ENCODE results near the gene RAP1GAP.

DNA sequence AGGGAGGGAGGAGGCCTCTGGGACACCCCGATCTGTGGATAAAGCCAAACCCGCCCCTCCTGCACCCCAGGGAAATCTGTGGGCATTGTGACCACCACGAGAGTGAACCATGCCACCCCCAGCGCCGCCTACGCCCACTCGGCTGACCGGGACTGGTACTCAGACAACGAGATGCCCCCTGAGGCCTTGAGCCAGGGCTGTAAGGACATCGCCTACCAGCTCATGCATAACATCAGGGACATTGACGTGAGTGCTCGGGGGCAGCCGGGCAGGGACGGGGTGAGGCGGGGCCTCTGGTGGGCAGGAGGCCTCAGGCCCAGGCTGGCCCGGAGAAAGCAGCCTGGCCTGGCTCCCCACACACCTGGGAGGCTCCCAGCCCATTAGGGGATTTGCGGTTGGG lies 105.2 kb downstream of the RAP1GAP start:
- TF ChIP-seq, protein P1, sequence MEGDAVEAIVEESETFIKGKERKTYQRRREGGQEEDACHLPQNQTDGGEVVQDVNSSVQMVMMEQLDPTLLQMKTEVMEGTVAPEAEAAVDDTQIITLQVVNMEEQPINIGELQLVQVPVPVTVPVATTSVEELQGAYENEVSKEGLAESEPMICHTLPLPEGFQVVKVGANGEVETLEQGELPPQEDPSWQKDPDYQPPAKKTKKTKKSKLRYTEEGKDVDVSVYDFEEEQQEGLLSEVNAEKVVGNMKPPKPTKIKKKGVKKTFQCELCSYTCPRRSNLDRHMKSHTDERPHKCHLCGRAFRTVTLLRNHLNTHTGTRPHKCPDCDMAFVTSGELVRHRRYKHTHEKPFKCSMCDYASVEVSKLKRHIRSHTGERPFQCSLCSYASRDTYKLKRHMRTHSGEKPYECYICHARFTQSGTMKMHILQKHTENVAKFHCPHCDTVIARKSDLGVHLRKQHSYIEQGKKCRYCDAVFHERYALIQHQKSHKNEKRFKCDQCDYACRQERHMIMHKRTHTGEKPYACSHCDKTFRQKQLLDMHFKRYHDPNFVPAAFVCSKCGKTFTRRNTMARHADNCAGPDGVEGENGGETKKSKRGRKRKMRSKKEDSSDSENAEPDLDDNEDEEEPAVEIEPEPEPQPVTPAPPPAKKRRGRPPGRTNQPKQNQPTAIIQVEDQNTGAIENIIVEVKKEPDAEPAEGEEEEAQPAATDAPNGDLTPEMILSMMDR (IDR thresholded peaks at IDR 0.05; ENCODE audit: poor library complexity, severe bottlenecking), result no peak
- TF ChIP-seq EP300 (conservative IDR thresholded peaks at IDR 0.05; ENCODE audit: poor library complexity, severe bottlenecking) (no peak), EZH2 (IDR thresholded peaks at IDR 0.05; ENCODE audit: borderline replicate concordance, insufficient read depth, low read length, poor library complexity, severe bottlenecking) (no peak), POLR2AphosphoS5 (IDR thresholded peaks at IDR 0.05) (no peak), MXI1 (conservative IDR thresholded peaks at IDR 0.05; ENCODE audit: poor library complexity, severe bottlenecking) (no peak), RAD21 (conservative IDR thresholded peaks at IDR 0.05) (no peak), SMC3 (conservative IDR thresholded peaks at IDR 0.05; ENCODE audit: poor library complexity) (no peak)

Measured in neural cell (in vitro differentiated cells).